MM.1S (cell line): ENCODE data around the gene ABCC11.

ENCODE experiments used
- EZH2 ChIP-seq: fragments of 300-600 bp; sonication (generic); optimal IDR thresholded peaks from 2 replicates; pipeline ENCODE3; 2017; ENCODE audit warnings: low read depth, mild to moderate bottlenecking, antibody characterized with exemption, low read length, mixed read lengths
- EZH2phosphoT487 ChIP-seq: fragments of 300-600 bp; sonication (generic); IDR thresholded peaks from 2 replicates; pipeline ENCODE4 v1.6.1; 2018; ENCODE audit warnings: antibody characterized with exemption, low read length
- TF ChIP-seq, protein P1 (sequence below): fragments of 300-600 bp; sonication (generic); IDR thresholded peaks from 2 replicates; pipeline ENCODE4 v1.5.1; 2016; ENCODE audit warnings: antibody characterized with exemption, low read length, mixed read lengths

DNA sequence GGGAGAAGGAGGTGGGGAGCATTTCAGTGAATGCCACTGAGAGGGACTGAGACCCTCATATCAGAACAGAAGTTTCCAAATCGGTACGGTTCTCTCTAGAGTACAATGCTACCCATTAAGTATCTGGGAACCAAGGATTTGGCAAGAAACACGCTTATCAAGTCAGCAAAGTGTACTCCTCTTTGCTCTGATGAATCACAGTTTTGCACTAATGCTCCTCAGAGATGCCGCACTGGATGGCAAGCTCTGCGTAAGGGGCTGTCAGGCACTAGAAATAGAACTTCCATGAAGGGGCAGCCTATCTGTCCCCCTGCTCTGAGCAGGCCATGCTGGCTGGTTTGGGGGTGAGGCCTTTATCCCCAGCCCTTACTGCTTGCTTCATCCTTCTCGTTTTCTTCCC lies 86.8 kb downstream of the ABCC11 start:
- TF ChIP-seq, protein P1, sequence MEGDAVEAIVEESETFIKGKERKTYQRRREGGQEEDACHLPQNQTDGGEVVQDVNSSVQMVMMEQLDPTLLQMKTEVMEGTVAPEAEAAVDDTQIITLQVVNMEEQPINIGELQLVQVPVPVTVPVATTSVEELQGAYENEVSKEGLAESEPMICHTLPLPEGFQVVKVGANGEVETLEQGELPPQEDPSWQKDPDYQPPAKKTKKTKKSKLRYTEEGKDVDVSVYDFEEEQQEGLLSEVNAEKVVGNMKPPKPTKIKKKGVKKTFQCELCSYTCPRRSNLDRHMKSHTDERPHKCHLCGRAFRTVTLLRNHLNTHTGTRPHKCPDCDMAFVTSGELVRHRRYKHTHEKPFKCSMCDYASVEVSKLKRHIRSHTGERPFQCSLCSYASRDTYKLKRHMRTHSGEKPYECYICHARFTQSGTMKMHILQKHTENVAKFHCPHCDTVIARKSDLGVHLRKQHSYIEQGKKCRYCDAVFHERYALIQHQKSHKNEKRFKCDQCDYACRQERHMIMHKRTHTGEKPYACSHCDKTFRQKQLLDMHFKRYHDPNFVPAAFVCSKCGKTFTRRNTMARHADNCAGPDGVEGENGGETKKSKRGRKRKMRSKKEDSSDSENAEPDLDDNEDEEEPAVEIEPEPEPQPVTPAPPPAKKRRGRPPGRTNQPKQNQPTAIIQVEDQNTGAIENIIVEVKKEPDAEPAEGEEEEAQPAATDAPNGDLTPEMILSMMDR = no peak
- TF ChIP-seq EZH2 (no peak), EZH2phosphoT487 (no peak)
